Chondrocyte (in vitro differentiated cells): ENCODE data around the gene FCN1. TPM values are rescaled to one million over a fixed set of nuclear protein-coding genes. Genes with fewer than 3 reads are reported as not detected.

Experiments
- DNase-seq: peaks from one replicate; pipeline ENCODE4 v3.0.0; 2021; ENCODE audit warnings: mixed read lengths, low spot score
- H3K27ac Mint-ChIP-seq: one replicate; pipeline ENCODE4 v1.8.0; 2021; ENCODE audit warnings: mild to moderate bottlenecking, moderate library complexity, mixed read lengths; ENCODE audit not compliant: unreplicated experiment
- H3K27me3 Mint-ChIP-seq: 2 replicates; pipeline ENCODE4 v1.8.0; 2021; ENCODE audit warnings: low read depth, mixed read lengths
- H3K36me3 Mint-ChIP-seq: 2 replicates; pipeline ENCODE4 v1.8.0; 2021; ENCODE audit warnings: low read depth, mixed read lengths
- H3K4me1 Mint-ChIP-seq: 2 replicates; pipeline ENCODE4 v1.8.0; 2021; ENCODE audit warnings: low read depth, mild to moderate bottlenecking, mixed read lengths
- H3K4me3 Mint-ChIP-seq: one replicate; pipeline ENCODE4 v1.8.0; 2021; ENCODE audit warnings: mild to moderate bottlenecking, moderate library complexity, mixed read lengths; ENCODE audit not compliant: unreplicated experiment
- H3K9me3 Mint-ChIP-seq: 2 replicates; pipeline ENCODE4 v1.8.0; 2021; ENCODE audit warnings: low read depth, mixed read lengths
- CTCF ChIP-seq: fragments of 200-600 bp; sonication (generic); IDR thresholded peaks from 2 replicates; pipeline ENCODE4 v1.5.0; 2021; ENCODE audit warnings: antibody characterized with exemption, mild to moderate bottlenecking, moderate library complexity
- total RNA-seq: library from RNA; stranded (reverse); gene quantifications from 3 replicates; pipeline ENCODE4 v1.2.1, GENCODE V29; 2021

The FCN1 gene
- total RNA-seq, 1 donor from 2014 or later = not detected

DNA sequence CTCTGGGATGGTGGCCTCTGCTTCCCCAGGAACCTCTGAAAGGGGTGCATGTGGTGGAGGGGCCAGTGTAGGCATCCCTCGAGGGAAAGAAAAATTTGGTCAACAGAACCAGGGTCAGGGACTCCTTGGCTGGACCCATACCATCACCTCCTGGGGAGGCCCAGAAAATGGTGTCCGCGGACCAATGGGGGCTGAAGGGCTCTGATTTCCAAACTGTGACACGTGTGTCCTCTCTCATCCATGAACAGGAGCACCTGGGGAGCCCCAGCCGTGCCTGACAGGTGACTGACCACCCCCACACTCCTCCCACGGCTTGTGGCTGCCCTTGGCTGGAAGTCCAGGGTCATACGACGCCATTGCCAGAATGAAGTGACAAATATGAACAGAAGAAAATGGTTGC is 33.2 kb downstream of the FCN1 start:
- Mint-ChIP-seq H3K4me3 (no peak overlapping the region), H3K27me3 (peaks cover 28% of the 10 kb centered on the region), H3K4me1 (no peaks in the 10 kb centered on the region), H3K27ac (no peak overlapping the region), H3K9me3 (no peaks in the 10 kb centered on the region), H3K36me3 (no peaks in the 10 kb centered on the region)
- DNase-seq = no peak
- TF ChIP-seq CTCF = no peak

DNA sequence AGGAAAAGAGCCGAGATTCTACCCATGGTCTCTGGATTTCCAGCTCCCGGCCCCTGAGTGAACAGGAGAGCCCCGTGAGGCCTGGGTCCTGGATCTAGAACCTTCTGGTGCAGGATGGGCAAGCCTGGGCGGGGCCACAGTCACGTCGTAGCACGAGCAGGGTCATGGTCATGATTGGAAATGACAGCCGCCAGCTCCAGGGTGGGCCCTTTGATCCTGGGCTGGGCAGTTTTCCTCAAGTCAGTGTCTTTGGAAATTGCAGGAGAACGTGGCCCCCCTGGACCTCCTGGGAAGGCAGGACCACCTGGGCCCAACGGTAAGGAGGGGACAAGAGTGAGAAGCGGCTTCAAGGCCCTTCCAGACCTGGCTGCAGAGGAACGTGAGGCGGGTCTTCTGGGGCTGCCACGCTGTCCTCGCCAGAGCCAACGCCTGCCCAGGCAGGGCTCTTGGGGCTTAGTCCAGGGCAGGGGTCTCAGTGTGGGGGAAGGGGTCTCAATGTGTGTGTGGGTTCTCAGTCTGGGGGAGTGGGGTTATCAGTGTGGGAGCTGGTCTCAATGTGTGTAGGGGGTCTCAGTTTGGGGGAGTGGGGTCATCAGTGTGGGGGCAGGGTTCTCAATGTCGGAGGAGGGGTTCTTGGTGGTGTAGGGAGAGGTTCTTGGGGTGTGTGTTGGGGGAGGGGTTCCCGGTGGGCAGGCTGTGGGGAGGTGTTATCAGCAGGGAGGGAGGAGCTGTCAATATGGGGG is 34.5 kb downstream of the FCN1 start:
- Mint-ChIP-seq H3K36me3 (no peaks in the 10 kb centered on the region), H3K27ac (no peak overlapping the region), H3K27me3 (peaks cover 28% of the 10 kb centered on the region), H3K4me1 (no peaks in the 10 kb centered on the region), H3K9me3 (no peaks in the 10 kb centered on the region), H3K4me3 (no peak overlapping the region)
- no peak for DNase-seq
- TF ChIP-seq CTCF = no peak

DNA sequence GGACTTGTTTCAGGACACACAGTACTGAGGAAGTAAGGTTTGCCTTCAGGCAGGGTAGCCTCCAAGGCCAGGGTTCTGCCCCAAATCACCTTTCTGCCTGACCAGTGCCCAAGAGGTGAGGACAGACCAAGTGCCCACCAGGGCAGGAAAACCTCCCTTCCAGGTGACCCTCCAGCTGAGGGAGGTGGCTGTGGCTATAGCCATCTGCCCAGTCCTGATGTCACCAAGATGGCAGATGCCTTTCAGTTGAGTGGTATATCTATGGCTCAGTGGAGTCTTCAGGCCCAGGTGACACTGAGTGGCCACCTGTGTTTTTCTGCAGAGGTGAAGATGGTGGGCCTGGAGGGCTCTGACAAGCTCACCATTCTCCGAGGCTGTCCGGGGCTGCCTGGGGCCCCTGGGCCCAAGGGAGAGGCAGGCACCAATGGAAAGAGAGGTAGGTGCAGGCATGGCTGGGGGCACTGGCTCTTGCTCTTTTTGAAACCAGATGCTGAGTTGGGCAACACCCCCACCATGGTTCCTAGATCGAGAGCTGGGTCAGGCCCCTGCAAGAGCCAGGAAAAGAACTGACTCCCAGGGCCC is 35.4 kb downstream of the FCN1 start:
- no peak for TF ChIP-seq CTCF
- H3K36me3 Mint-ChIP-seq = no peaks in the 10 kb centered on the region
- no peaks in the 10 kb centered on the region for H3K9me3 Mint-ChIP-seq
- H3K4me1 Mint-ChIP-seq = no peaks in the 10 kb centered on the region
- no peak overlapping the region for H3K27ac Mint-ChIP-seq
- H3K4me3 Mint-ChIP-seq = no peak overlapping the region
- DNase-seq = no peak
- H3K27me3 Mint-ChIP-seq = peaks cover 28% of the 10 kb centered on the region

- H3K4me3 Mint-ChIP-seq = no peak overlapping the region
- TF ChIP-seq CTCF = no peak
- no peak for DNase-seq
- H3K27ac Mint-ChIP-seq = no peak overlapping the region
- no peaks in the 10 kb centered on the region for H3K9me3 Mint-ChIP-seq
- H3K36me3 Mint-ChIP-seq = no peaks in the 10 kb centered on the region
- no peaks in the 10 kb centered on the region for H3K4me1 Mint-ChIP-seq
- peaks cover 22% of the 10 kb centered on the region for H3K27me3 Mint-ChIP-seq
Measured at GRCh38 chr9:134881313-134881670, 36.4 kb downstream of the FCN1 start.

- Mint-ChIP-seq H3K27ac (no peak within 1 kb of the TSS), H3K27me3 (peaks cover 20% of the 10 kb centered on the region), H3K4me1 (no peaks in the 10 kb centered on the region), H3K36me3 (no peaks in the 10 kb centered on the region), H3K9me3 (no peaks in the 10 kb centered on the region), H3K4me3 (no peak within 1 kb of the TSS)
- DNase-seq = no peak
- no peak for TF ChIP-seq CTCF
Measured at GRCh38 chr9:134880484-134881312, 37.0 kb downstream of the FCN1 start, which contains the start of gene FCN2. Gene FCN2, plus strand, starts transcription at chr9:134880810. Its CDS starts 12 bp downstream, at chr9:134880822.
